LoVo (cell line): ENCODE data around the gene NTN1.

Experiments used
- DNase-seq: peaks from one replicate; pipeline ENCODE4 v3.0.0-alpha.2; 2016; ENCODE audit warnings: low spot score

Gene NTN1

GRCh38 chr17:9218911-9219310, 197.6 kb downstream of the NTN1 start:
- no peak for DNase-seq

DNA sequence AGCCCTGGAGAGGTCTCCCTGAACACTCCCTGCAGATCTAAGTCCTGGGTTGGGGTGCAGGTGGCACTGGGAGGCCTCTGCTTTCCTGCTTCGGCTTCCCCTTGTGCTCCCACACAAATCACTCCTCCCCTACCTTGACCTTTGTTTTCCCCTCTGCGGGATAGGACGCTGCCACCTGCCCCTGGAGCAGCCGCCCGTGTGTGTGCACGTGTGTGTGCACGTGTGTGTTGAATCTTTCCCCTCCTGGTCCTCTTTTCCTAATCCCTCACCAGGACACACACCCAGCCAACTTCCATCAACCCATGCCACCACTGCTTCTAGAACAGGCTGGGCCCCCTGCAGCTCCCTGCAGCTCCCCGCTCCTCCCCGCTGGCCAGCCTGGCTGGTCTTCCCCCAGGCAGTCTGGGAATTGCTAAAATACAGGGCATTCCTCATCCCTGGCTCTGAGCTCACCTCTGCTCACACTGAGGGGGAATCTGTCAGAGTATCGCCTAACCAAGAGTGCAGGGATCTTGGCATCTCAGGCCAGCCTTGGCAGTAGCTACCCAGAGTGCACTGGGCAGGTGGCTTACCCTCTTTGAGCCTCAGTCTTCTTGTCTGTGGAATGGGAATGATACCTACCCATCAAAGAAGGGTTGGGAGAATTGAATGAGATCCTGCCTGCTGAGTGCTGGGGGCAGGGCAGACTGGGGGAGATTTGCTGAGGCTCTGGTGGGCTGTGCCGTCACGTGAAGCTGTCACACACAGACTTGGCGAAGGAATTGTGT, 198.5 kb downstream of the NTN1 start:
- no peak for DNase-seq

GRCh38 chr17:9220398-9221146, 199.3 kb downstream of the NTN1 start:
- no peak for DNase-seq

DNA sequence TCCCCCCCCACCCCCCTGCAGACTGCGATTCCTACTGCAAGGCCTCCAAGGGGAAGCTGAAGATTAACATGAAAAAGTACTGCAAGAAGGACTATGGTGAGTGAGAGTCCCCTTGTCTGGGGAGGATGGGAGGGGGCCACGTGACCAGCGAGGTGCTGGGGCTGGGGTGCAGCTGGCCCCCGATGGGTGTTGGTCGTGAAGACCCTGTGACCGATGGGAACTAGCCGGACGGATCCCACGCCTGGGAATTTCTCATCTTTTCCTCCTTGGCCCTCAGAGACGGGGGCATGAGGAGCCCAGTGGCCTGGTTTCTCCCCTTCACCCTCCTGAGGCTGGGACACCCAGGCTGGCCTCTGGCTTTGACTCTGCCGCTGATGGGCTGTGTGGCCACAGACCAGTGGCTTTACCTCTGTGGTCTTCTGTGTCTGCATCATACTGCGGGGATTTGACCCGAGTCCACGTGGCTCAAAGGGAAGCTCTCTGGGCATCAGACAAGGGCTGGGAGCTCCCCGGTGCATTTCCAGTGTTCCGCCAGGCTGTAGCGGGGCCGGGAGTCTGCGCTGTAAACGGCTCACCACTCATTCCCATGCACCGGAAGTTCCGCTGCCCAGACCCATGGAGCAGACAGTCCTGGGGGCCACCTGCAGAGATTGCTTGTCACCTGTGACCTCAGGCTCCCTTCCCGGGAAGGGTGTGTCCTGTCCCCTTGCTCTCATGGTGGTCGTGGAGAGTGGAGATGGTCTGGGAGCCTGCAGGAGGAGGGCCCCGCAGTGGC, 200.0 kb downstream of the NTN1 start:
- DNase-seq: no peak

DNA sequence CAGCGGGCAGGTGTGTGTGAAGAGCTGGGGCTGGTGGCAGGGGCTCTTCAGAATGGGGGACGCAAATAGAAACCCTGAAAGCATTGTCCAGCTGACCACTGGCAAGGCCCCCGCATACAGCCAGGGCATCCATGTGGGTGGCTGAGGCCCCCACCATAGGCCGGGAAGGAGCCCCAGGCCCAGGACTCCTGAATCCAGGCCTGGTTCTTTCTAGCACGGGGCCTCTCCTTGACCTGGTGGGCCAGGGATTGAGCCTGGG, 200.5 kb downstream of the NTN1 start:
- DNase-seq: no peak

GRCh38 chr17:9223531-9223930, 202.2 kb downstream of the NTN1 start:
- no peak for DNase-seq

DNA sequence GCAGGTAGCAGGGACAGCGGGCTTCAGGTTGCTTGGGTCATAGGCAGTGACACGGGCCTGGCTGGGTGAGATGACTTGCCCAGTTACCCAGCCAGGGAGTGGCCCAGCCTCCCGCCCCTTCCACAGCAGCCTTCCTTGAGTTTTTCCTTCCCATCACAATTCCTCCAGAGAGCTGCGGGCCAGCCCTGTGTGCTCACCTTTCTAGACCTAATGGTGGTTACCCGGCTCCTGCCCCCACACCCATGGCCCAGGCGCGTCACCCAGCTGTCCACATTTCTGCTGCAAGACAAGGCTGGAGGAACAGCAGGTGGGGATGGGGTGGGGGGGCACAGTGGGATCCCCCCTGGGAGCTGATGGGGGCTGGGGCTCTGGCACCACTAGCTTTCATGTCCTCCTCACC, 203.2 kb downstream of the NTN1 start:
- DNase-seq: no peak

GRCh38 chr17:9225305-9226101, 204.2 kb downstream of the NTN1 start:
- DNase-seq: no peak

- no peak for DNase-seq
Observed at GRCh38 chr17:9226130-9226793, 205.0 kb downstream of the NTN1 start.

DNA sequence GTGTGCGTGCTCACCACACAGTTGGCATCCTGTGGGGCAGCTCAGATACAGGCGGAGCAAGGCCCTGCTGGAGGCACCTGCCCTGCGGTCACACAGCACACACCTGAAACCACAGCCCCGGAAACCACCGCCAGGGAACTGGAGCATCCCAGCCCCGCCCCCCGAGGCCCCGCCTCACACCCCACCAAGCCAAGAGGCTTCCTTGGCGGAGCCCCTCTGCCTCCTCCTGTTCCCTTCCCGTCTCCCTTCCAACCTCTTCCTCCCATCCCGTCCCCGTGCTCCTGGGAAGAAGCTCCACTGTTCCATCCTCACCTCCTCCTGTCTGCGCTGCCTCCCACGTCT, 205.5 kb downstream of the NTN1 start:
- DNase-seq: no peak

- no peak for DNase-seq
Observed at GRCh38 chr17:9227819-9228407, 206.6 kb downstream of the NTN1 start.

DNA sequence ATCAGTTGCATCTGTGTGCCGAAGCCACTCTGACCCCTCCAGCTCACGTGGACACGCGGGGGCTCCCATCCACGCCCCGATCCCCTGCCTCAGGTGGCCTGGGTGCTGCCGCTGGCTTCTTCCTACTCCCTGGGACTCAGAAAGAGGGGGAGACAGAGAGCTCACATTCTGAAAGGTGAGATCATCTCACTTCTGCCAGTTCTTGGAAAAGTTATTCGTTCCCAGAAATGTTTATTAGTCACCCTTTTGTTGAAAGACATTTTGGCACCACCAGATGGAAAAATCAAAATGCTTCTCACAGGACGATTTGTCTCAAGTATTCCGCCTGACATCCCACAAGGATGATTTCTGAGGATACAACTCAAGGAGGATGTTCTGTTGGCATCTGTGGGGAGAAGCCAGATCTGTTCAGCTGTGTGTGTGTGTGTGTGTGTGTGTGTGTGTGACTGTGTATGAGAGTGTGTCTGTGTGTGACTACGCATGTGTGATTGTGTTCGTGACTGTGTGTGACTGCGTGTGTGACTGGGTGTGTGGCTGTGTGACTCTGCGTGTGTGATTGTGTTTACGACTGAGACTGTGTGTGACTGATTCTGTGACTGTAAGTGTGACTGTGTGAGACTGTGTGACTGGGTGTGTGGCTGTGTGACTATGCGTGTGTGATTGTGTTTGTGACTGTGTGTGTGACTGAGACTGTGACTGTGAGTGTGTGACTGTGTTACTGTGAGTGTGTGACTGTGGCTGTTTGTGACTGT, 207.3 kb downstream of the NTN1 start:
- no peak for DNase-seq

DNA sequence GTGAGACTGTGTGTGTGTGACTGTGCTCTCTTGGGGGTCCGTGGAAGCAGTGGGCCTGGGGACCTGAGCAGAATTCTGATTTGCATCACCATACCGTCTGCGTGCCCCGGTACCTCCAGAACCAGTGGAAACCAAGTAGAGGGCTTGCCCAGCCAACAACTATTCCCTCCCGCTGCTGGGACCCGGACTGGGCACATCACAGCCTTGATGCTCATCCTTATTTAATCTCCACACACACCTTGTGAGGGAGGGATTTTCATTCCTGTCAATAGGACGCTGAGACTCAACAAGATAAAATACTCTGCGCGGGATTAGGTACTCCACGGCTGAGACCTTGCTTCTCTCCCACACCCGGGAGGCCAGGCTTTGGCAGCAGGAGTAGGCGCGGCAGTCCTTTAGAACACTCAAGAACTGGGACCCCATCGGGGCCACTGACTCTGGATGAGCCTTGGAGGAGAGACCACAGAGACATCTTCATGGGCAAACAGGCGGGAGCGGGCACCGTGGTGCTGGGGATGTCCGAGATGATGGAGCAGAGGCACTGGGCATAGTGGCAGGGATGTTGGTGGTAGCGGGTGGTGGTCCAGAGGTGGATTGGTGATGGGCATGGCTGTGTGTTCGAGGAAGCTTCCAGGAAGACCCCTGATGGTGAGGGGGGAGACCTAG, 208.0 kb downstream of the NTN1 start:
- no peak for DNase-seq

GRCh38 chr17:9229826-9230201, 208.5 kb downstream of the NTN1 start:
- no peak for DNase-seq

DNA sequence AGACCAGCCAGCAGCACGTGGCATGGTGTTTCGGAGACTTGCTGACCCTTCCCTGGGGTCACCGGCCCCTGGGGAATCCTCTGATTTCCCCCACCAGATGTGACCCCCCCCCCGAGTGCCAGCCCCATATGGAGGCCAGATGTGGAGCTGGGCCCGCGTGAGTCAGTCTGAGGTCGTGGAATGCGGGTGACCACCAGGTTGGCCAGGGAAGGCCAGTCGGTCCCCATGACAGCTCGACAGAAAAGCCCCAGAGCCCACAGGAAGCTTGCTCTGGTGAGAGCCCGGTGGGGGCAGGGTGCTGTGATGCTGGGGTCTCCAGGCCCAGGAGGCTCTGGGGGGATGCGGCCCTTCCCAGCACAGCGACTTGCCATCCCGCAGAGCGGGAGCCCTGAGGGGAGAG, 209.0 kb downstream of the NTN1 start:
- no peak for DNase-seq

DNA sequence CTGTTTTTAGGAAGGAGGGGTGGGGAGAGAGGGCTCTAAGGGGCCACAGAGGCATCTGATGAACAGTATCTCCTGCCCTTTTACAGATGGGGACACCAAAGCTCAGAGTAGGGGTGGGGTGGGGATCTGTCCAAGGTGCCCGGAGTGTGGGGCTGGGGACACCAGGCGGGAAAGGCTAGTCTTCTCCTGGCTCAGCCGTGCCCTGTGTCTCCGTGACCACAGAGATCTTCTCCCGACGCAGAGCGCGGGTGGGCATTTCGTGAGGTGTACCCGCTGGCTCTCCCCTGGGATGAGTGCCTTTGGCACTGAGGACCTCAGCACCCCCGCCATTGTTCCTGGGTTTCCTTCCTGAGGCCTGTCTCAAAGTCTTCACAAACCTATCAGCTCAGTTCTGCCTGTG, 209.6 kb downstream of the NTN1 start:
- no peak for DNase-seq

DNA sequence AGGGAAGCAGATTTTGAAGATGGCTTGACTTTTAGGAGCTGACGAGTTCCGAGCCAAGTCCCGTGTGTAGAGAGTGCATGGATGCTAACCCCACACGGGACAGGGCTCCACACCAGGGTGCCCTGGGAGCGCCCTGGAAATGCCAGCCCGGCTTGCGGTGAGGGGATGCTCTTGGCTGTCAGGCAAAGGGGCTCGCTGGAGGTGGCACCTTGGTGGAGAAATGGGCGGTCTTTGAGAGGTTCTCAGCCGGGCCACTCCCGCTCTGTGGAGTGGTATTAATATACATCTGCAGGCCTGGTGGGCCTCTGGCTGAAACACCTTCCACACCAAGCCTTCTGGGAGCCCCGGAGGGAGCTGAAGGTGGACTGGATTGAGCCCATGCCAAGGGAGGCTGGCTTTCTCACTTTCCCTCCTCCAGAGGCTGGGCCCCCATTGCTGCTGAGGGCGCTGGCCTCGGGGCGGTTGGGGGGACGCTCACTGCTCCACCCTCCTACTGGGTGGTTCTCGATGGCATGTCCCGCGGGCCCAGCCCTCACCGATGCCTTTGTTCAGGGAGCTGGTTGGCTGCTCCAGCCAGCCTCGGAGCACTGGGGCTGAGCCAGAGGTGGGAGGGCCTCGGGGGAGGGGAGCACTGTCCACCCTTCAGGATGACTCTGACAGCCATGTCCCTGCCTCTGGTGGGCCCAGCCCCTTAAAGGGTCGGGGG, 210.3 kb downstream of the NTN1 start:
- no peak for DNase-seq

DNA sequence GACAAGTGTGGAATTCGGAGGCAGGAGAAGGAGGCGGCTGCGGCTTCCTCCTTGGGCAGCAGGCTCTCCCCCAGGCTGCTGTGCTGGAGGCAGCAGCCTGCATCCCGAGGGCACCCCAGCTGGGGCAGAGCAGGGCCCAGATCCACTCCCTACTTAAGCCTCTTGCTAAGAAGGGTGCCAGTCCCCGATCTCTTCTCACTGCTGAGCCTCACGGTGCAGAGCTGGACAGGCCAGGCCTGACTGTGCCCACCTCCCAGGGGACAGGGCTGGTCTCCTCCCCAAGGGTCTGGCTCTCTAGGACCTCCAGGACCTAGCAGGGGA, 210.8 kb downstream of the NTN1 start:
- no peak for DNase-seq

- no peak for DNase-seq
Observed at GRCh38 chr17:9232591-9233270, 211.4 kb downstream of the NTN1 start.
